HEK293T (cell line): ENCODE measurements around the gene C1GALT1.

ENCODE experiments used
- ARNT ChIP-seq: fragments of 450-650 bp; IDR thresholded peaks from 2 replicates; pipeline ENCODE4 v1.6.1; 2017; ENCODE audit warnings: mild to moderate bottlenecking
- BHLHE40 ChIP-seq: fragments of 450-650 bp; IDR thresholded peaks from 2 replicates; pipeline ENCODE4 v1.6.1; 2016; ENCODE audit warnings: mild to moderate bottlenecking, moderate library complexity, borderline replicate concordance
- CTBP1 ChIP-seq: fragments of 450-650 bp; IDR thresholded peaks from 2 replicates; pipeline ENCODE4 v1.6.1; 2016; ENCODE audit warnings: borderline replicate concordance
- ELF4 ChIP-seq: fragments of 450-650 bp; IDR thresholded peaks from 2 replicates; pipeline ENCODE4 v1.6.1; 2017; ENCODE audit warnings: antibody characterized with exemption
- FOXA1 ChIP-seq: fragments of 450-650 bp; IDR thresholded peaks from 2 replicates; pipeline ENCODE4 v1.6.1; 2016; ENCODE audit warnings: mild to moderate bottlenecking
- FOXK2 ChIP-seq: fragments of 450-650 bp; IDR thresholded peaks from 2 replicates; pipeline ENCODE4 v1.6.1; 2016; ENCODE audit warnings: mild to moderate bottlenecking
- FOXM1 ChIP-seq: fragments of 450-650 bp; IDR thresholded peaks from 2 replicates; pipeline ENCODE4 v1.6.1; 2017; ENCODE audit warnings: mild to moderate bottlenecking, borderline replicate concordance
- HDGF ChIP-seq: fragments of 450-650 bp; IDR thresholded peaks from 2 replicates; pipeline ENCODE4 v1.6.1; 2017; ENCODE audit warnings: antibody characterized with exemption, borderline replicate concordance
- LEF1 ChIP-seq: fragments of 450-650 bp; IDR thresholded peaks from 2 replicates; pipeline ENCODE4 v1.6.1; 2017; ENCODE audit warnings: mild to moderate bottlenecking, borderline replicate concordance
- NFRKB ChIP-seq: fragments of 450-650 bp; IDR thresholded peaks from 2 replicates; pipeline ENCODE4 v1.6.1; 2016; ENCODE audit warnings: mild to moderate bottlenecking, moderate library complexity
- PKNOX1 ChIP-seq: fragments of 450-650 bp; IDR thresholded peaks from 2 replicates; pipeline ENCODE4 v1.6.1; 2016
- SP1 ChIP-seq: fragments of 450-650 bp; IDR thresholded peaks from 2 replicates; pipeline ENCODE4 v1.6.1; 2017
- SUZ12 ChIP-seq: fragments of 450-650 bp; IDR thresholded peaks from 2 replicates; pipeline ENCODE4 v1.6.1; 2016; ENCODE audit warnings: mild to moderate bottlenecking
- TARDBP ChIP-seq: fragments of 450-650 bp; IDR thresholded peaks from 2 replicates; pipeline ENCODE4 v1.6.1; 2016

- TF ChIP-seq FOXA1 (no peak), FOXK2 (no peak), NFRKB (no peak), PKNOX1 (no peak), HDGF (no peak), SP1 (no peak), FOXM1 (no peak), ARNT (no peak), BHLHE40 (no peak), TARDBP (no peak), LEF1 (no peak), SUZ12 (no peak), ELF4 (no peak), CTBP1 (no peak)
These were observed 26.2 kb downstream of the C1GALT1 start for GRCh38 chr7:7208520-7208919.
